Type B pancreatic cell (in vitro differentiated cells): ENCODE measurements around the gene ALDH16A1. TPM values are rescaled to one million over a fixed set of nuclear protein-coding genes. Genes with fewer than 3 reads are reported as not detected.

Experiments
- DNase-seq: peaks from one replicate; pipeline ENCODE4 v3.0.0; 2021; ENCODE audit warnings: mixed read lengths; ENCODE audit not compliant: unreplicated experiment; ENCODE audit errors: extremely low spot score
- H3K27ac Mint-ChIP-seq: 2 replicates; pipeline ENCODE4 v1.8.0; 2021; ENCODE audit warnings: mild to moderate bottlenecking, mixed read lengths
- H3K27me3 Mint-ChIP-seq: 2 replicates; pipeline ENCODE4 v1.8.0; 2021; ENCODE audit warnings: mixed read lengths
- H3K36me3 Mint-ChIP-seq: 2 replicates; pipeline ENCODE4 v1.8.0; 2021; ENCODE audit warnings: mixed read lengths
- H3K4me1 Mint-ChIP-seq: one replicate; pipeline ENCODE4 v1.8.0; 2021; ENCODE audit warnings: mixed read lengths; ENCODE audit not compliant: unreplicated experiment
- H3K4me3 Mint-ChIP-seq: 2 replicates; pipeline ENCODE4 v1.8.0; 2021; ENCODE audit warnings: mild to moderate bottlenecking, mixed read lengths
- H3K9me3 Mint-ChIP-seq: 2 replicates; pipeline ENCODE4 v1.8.0; 2021; ENCODE audit warnings: mixed read lengths
- total RNA-seq: library from RNA; stranded (reverse); gene quantifications from 2 replicates; pipeline ENCODE4 v1.2.1, GENCODE V29; 2021; ENCODE audit warnings: low replicate concordance
- TF ChIP-seq, protein P1 (sequence below): fragments of 200-600 bp; sonication (generic); conservative IDR thresholded peaks from 2 replicates; pipeline ENCODE4 v1.5.0; 2021; ENCODE audit warnings: antibody characterized with exemption, mild to moderate bottlenecking

The ALDH16A1 gene
- total RNA-seq, 1 donor from 2014 or later = 33.7 TPM

DNA sequence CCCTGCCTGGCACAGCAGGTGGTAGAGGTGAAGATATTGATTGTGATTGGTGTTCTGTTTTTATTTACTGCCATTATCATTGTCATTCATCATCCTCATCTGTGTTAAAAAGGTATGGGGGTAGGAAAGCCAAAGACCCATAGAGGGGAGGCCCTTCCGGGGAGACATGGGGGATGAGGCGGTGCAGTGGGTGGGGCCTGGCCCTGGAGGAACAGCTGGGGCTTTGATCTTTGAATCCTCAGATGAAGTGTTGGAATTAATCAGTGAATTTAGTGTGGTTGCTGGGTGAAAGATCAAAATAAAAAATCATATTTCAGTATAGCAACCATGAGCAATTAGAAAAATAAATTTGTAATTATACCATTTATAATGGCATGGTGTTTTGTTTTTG lies 37.2 kb upstream of the ALDH16A1 start:
- Mint-ChIP-seq H3K27ac (peak overlapping the region; percentile 6), H3K9me3 (no peaks in the 10 kb centered on the region), H3K27me3 (peaks cover 68% of the 10 kb centered on the region), H3K36me3 (no peaks in the 10 kb centered on the region), H3K4me3 (no peak overlapping the region), H3K4me1 (peaks cover 31% of the 10 kb centered on the region)
- TF ChIP-seq, protein P1, sequence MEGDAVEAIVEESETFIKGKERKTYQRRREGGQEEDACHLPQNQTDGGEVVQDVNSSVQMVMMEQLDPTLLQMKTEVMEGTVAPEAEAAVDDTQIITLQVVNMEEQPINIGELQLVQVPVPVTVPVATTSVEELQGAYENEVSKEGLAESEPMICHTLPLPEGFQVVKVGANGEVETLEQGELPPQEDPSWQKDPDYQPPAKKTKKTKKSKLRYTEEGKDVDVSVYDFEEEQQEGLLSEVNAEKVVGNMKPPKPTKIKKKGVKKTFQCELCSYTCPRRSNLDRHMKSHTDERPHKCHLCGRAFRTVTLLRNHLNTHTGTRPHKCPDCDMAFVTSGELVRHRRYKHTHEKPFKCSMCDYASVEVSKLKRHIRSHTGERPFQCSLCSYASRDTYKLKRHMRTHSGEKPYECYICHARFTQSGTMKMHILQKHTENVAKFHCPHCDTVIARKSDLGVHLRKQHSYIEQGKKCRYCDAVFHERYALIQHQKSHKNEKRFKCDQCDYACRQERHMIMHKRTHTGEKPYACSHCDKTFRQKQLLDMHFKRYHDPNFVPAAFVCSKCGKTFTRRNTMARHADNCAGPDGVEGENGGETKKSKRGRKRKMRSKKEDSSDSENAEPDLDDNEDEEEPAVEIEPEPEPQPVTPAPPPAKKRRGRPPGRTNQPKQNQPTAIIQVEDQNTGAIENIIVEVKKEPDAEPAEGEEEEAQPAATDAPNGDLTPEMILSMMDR = no peak
- no peak for DNase-seq

DNA sequence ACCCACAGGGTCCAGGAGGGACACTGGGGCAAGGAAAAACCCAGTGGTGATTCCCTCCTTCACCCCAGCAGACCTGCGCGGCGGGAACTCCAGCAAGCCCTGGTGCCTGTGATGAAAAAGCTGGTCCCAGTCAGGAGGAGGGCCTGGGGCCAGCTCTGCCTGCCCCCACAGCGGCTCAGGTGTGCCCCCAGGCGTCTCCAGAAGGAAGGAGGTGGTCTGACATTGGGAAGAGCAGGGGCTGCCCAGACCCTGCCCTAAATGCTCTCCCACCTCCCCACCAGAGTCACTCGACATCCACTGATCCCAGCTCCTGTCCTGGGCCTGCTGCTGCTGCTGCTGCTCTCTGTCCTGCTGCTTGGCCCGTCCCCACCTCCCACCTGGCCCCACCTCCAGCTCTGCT lies 35.9 kb upstream of the ALDH16A1 start:
- TF ChIP-seq, protein P1 = no peak
- peaks cover 77% of the 10 kb centered on the region for H3K27me3 Mint-ChIP-seq

DNA sequence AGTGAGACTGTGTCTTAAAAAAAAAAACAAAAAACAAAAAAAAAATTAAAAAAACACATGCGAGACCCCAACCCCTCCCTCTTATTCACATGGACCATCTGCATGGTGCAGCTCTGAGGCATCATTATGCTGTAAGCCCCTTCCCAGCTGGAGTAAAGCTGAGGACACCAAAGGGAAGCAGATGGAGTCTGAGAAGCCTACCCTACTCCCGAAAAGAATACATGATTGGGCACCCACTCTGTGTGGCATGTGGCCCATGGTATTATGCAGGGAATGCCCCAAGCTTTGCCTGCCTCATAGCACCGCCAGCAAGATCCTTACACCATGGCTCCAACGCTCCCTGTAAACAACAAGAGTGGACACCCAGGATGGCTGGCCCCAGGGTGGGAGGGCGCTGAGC lies 34.5 kb upstream of the ALDH16A1 start:
- Mint-ChIP-seq H3K4me1 (peaks cover 25% of the 10 kb centered on the region), H3K4me3 (no peak overlapping the region), H3K36me3 (no peaks in the 10 kb centered on the region), H3K27me3 (peaks cover 76% of the 10 kb centered on the region), H3K27ac (no peak overlapping the region), H3K9me3 (no peaks in the 10 kb centered on the region)
- TF ChIP-seq, protein P1 = no peak
- no peak for DNase-seq

More for the DNA sequence above, 35.9 kb upstream of the ALDH16A1 start:
- no peaks in the 10 kb centered on the region for H3K36me3 Mint-ChIP-seq
- H3K27ac Mint-ChIP-seq = no peak overlapping the region
- H3K9me3 Mint-ChIP-seq = no peaks in the 10 kb centered on the region
- peaks cover 32% of the 10 kb centered on the region for H3K4me1 Mint-ChIP-seq
- no peak overlapping the region for H3K4me3 Mint-ChIP-seq
- no peak for DNase-seq

DNA sequence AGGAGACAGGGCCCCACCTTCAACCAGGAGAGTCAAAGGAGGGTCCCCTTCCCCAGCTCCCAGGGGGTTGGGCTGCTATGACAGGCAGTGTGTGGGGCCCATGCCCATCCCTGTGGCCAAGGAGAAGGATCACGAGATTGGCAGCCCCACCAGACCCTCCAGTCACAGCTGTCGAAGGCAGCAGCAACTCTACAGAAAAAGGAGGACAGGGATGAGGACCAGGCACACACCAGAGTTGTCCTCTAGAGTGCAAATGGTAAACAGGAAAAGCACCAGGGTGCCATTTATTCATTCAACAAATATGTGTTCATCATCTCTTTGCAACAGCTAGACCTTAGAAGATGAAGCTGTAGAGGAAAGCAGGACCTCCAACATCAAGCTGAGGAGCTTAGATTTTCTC lies 33.9 kb upstream of the ALDH16A1 start:
- Mint-ChIP-seq H3K27me3 (peaks cover 81% of the 10 kb centered on the region), H3K4me3 (no peak overlapping the region), H3K27ac (no peak overlapping the region), H3K9me3 (no peaks in the 10 kb centered on the region), H3K4me1 (peaks cover 24% of the 10 kb centered on the region), H3K36me3 (no peaks in the 10 kb centered on the region)
- TF ChIP-seq, protein P1 = no peak
- DNase-seq = no peak

DNA sequence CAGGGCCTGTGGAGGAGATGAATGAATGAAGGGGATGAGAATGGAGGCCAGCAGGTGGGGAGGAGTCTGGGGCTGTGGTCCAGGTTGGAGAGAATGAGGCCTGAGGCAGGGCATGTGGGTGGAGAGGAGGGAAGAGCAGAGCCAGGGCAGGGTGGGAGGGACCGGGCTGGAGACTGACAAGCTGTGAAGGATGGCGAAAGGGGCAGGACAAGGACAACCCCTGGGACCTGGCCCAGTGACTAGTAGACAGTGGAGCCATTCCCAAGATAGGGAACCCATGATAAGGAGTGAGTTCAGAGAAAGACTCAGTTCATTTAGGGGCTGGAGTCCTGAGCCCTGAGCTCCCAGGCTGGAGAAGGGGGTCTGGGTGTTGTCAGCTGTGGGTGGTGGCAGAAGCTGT lies 32.8 kb upstream of the ALDH16A1 start:
- no peaks in the 10 kb centered on the region for H3K9me3 Mint-ChIP-seq
- H3K4me3 Mint-ChIP-seq = no peak overlapping the region
- DNase-seq = no peak
- peaks cover 24% of the 10 kb centered on the region for H3K4me1 Mint-ChIP-seq
- peak overlapping the region; percentile 27 for H3K27ac Mint-ChIP-seq
- TF ChIP-seq, protein P1 = no peak
- peaks cover 92% of the 10 kb centered on the region for H3K27me3 Mint-ChIP-seq
- no peaks in the 10 kb centered on the region for H3K36me3 Mint-ChIP-seq
